LNCaP clone FGC (cell line): ENCODE results near the gene MYL4.
"Not testable (repeated sequence)": the region's sequence is repeated elsewhere in the genome, so short reads cannot be mapped to it uniquely, and the experiment has no call there.

Experiments
- DNase-seq: peaks from one replicate; pipeline ENCODE4 v3.0.0-alpha.2; 2011; ENCODE audit warnings: low read depth
- H3K4me3 ChIP-seq: 2 replicates; pipeline ENCODE4 v1.5.1; 2011; ENCODE audit warnings: mild to moderate bottlenecking, low read depth, low read length, control low read depth
- TF ChIP-seq, protein P1 (sequence below): IDR thresholded peaks from 2 replicates; pipeline ENCODE4 v1.5.1; 2012; ENCODE audit warnings: mild to moderate bottlenecking; ENCODE audit not compliant: control insufficient read depth, insufficient read depth; ENCODE audit errors: extremely low read depth

The MYL4 gene

DNA sequence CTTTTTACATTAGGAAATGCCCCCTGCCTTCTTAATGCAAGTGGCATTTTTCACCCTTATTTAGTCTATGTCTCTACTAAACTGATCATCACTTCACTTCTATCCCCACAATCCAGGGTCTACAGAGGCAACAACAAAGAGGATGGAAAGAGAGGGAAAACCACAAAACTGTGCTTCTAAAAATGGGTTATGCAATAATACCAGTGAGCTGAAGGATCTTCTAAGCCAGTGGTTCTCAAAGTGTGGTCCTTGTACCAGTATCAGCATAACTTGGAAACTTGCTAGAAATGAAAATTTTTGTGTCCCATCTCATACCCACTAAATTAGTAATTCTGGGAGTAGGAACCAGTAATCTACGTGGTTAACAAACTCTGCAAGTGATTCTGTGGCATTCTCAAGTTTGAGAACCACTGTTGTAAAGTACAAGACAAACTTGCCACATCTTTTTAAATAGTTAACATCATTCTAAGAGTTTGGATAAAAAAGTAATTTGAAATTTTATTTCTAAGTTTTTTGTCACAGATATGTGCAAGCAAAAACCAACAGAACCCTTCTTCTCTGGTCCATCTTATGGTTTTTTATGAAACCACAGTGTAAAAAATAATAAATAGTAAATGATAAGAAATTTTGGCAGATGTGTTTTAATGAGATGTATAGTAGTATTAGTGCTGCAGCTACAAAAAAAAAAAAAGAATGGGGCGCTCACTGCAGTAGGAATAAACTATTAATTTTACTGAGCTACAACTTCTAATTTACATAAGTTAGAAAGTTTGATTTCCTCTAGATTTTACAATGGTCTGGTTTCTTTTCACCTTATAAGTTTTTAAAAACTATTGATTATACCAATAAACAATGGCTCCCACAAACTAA is 36.2 kb upstream of the MYL4 start:
- no peak for DNase-seq
- TF ChIP-seq, protein P1, sequence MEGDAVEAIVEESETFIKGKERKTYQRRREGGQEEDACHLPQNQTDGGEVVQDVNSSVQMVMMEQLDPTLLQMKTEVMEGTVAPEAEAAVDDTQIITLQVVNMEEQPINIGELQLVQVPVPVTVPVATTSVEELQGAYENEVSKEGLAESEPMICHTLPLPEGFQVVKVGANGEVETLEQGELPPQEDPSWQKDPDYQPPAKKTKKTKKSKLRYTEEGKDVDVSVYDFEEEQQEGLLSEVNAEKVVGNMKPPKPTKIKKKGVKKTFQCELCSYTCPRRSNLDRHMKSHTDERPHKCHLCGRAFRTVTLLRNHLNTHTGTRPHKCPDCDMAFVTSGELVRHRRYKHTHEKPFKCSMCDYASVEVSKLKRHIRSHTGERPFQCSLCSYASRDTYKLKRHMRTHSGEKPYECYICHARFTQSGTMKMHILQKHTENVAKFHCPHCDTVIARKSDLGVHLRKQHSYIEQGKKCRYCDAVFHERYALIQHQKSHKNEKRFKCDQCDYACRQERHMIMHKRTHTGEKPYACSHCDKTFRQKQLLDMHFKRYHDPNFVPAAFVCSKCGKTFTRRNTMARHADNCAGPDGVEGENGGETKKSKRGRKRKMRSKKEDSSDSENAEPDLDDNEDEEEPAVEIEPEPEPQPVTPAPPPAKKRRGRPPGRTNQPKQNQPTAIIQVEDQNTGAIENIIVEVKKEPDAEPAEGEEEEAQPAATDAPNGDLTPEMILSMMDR, result no peak

DNA sequence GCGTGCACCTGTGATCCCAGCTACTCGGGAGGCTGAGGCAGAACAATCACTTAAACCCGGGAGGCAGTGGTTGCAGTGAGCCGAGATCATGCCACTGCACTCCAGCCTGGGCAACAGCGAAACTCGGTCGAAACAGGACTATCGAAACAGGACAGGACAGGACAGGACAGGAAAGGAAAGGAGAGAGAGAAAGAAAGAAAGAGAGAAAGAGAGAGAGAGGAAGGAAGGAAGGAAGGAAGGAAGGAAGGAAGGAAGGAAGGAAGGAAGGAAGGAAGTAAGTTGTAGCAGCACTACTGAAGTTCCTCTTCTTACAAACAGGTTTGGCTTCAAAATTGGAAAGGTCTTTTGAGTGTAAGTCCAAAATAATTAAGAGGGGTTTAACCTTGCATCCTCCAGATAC is 34.3 kb upstream of the MYL4 start:
- DNase-seq, H3K4me3 ChIP-seq: not testable (repeated sequence)

More for the DNA sequence above, 36.2 kb upstream of the MYL4 start:
- H3K4me3 ChIP-seq, result no peak overlapping the region

DNA sequence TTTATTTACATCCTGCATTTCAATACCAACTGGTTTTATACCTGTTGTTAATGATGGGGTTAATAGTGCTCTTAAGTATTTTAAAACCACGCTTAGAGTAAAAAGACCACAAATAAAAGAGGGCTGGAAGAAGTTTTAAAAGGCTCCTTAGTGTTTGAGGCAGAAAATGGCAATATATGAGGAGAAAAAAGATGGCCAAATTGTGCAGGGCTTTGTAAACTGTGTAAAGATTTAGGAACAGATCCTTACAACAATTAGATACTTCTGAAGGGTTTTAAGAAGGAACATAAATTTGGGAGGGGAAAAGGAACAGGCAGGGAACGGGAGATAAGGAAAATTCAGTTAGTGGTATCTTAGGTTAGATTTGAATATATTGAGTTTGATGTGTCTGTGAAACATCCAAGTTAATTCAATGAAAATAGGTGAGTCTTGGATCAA is 32.7 kb upstream of the MYL4 start:
- TF ChIP-seq, protein P1, result no peak
- no peak overlapping the region for H3K4me3 ChIP-seq
- no peak for DNase-seq

DNA sequence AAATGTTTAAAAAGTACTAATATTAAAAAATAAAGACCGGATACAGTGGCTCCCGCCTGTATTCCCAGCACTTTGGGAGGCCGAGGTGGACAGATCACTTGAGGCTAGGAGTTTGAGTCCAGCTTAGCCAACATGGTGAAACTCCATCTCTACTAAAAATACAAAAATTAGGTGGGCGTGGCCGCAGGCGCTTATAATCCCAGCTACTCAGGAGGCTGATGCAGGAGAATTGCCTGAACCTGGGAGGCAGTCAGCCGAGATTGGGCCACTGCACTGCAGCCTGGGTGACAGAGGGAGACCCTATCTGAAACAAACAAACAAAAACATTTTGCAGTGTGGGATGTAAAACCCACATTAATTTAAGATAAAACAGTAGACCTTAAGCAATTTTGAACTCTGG is 31.9 kb upstream of the MYL4 start:
- no peak for DNase-seq
- no peak overlapping the region for H3K4me3 ChIP-seq
- TF ChIP-seq, protein P1, result no peak

DNA sequence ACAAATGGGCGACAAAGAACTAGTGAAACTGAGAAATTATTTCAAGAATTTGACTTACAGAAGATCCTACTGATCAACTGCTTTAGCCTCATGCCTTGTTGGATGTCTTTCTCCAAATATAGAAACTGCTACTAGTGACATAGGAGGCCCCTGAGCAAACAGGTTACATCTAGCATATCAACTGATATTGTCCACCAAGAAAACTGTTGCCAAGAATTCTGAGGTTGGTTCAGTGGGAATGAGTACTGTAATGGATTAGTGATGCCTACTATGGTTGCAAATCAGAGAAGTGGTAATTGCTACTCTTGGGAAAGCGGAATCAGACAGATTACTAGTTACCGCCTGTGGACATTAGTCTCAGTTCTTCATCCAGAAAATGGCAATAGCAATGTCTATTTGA is 30.0 kb upstream of the MYL4 start:
- TF ChIP-seq, protein P1, result no peak
- H3K4me3 ChIP-seq, result no peak overlapping the region

DNA sequence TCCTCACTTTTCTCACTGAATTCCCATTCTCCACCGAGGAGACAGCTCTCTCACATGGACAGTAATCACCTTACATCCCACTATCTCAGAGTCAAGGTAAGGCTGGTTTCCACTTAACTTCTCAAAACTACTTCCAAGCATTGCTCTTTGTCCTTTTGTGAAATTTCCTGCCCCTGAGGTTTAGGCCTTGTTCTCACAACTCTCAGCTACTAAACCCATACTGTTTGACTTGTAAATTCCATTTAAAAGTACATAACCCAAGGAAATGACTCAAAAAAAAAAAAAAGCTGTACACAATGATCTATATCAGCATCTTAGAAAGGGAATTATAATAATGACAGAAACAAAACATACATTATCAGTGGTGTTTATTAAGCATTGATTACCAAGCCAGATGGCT is 28.8 kb upstream of the MYL4 start:
- TF ChIP-seq, protein P1, result no peak
- H3K4me3 ChIP-seq, result no peak overlapping the region
- no peak for DNase-seq

More for the DNA sequence above, 30.0 kb upstream of the MYL4 start:
- no peak for DNase-seq

DNA sequence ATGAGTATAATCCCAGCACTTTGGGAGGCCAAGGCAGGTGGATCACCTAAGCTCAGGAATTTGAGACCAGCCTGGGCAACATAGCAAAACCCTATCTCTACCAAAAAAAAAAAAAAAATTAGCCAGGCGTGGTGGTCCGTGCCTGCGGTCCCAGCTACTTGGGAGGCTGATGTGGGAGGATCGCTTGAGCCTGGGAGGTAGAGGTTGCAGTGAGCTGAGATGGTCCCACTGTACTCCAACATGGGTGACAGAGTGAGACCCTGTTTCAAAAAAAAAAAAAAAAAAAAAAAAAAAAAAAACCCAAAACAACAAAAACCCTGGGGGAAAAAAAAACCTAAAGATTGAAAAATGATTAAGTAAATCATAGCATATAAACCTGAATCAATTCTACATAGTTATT is 28.2 kb upstream of the MYL4 start:
- not testable (repeated sequence) for H3K4me3 ChIP-seq, DNase-seq

DNA sequence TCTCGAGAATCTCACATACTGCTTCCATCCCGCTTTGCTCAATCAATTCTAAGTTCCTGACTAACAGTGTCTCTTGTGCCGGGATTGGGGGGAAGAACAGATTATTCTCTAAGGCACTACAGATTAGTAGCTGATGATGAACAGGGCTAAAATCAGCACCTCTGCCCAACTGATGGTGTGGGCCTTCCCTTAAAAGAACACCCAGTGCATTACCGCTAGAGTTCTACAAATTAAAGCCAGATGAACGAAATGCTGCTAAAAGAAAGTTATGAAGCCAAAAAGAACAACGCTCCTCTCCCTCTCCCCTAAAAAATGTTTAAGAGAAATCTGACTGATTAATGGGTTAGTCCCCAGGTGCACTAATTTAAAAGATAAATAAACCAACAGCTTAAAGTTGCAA is 24.5 kb upstream of the MYL4 start:
- TF ChIP-seq, protein P1, result no peak
- H3K4me3 ChIP-seq, result no peak overlapping the region
- no peak for DNase-seq
